HEK293T (cell line): ENCODE measurements around the gene B4GALT5.
"Not testable (repeated sequence)": the region's sequence is repeated elsewhere in the genome, so short reads cannot be mapped to it uniquely, and the experiment has no call there.

ENCODE experiments used
- CTCF ChIA-PET: fragments of 350-600 bp; formaldehyde crosslinking; extraction: SDS; loops from one replicate; lab custom pipeline; 2021; ENCODE audit warnings: antibody characterized with exemption, inconsistent platforms; lab: Yijun Ruan, JAX
- POLR2A ChIA-PET: fragments of 350-600 bp; formaldehyde crosslinking; extraction: SDS; loops from one replicate; lab custom pipeline; 2020; ENCODE audit warnings: antibody characterized with exemption, inconsistent platforms; lab: Yijun Ruan, JAX
- DNase-seq: peaks from one replicate; pipeline ENCODE4 v3.0.0; 2012; ENCODE audit warnings: mixed read lengths; ENCODE audit errors: extremely low spot score
- BHLHE40 ChIP-seq: fragments of 450-650 bp; IDR thresholded peaks from 2 replicates; pipeline ENCODE4 v1.6.1; 2016; ENCODE audit warnings: mild to moderate bottlenecking, moderate library complexity, borderline replicate concordance
- CTBP1 ChIP-seq: fragments of 450-650 bp; IDR thresholded peaks from 2 replicates; pipeline ENCODE4 v1.6.1; 2016; ENCODE audit warnings: borderline replicate concordance
- ELF4 ChIP-seq: fragments of 450-650 bp; IDR thresholded peaks from 2 replicates; pipeline ENCODE4 v1.6.1; 2017; ENCODE audit warnings: antibody characterized with exemption
- FOXA1 ChIP-seq: fragments of 450-650 bp; IDR thresholded peaks from 2 replicates; pipeline ENCODE4 v1.6.1; 2016; ENCODE audit warnings: mild to moderate bottlenecking
- FOXK2 ChIP-seq: fragments of 450-650 bp; IDR thresholded peaks from 2 replicates; pipeline ENCODE4 v1.6.1; 2016; ENCODE audit warnings: mild to moderate bottlenecking
- FOXM1 ChIP-seq: fragments of 450-650 bp; IDR thresholded peaks from 2 replicates; pipeline ENCODE4 v1.6.1; 2017; ENCODE audit warnings: mild to moderate bottlenecking, borderline replicate concordance
- HDGF ChIP-seq: fragments of 450-650 bp; IDR thresholded peaks from 2 replicates; pipeline ENCODE4 v1.6.1; 2017; ENCODE audit warnings: antibody characterized with exemption, borderline replicate concordance
- L3MBTL2 ChIP-seq: fragments of 450-650 bp; conservative IDR thresholded peaks from 2 replicates; pipeline ENCODE4 v1.6.1; 2016; ENCODE audit warnings: mild to moderate bottlenecking
- LEF1 ChIP-seq: fragments of 450-650 bp; IDR thresholded peaks from 2 replicates; pipeline ENCODE4 v1.6.1; 2017; ENCODE audit warnings: mild to moderate bottlenecking, borderline replicate concordance
- NFRKB ChIP-seq: fragments of 450-650 bp; IDR thresholded peaks from 2 replicates; pipeline ENCODE4 v1.6.1; 2016; ENCODE audit warnings: mild to moderate bottlenecking, moderate library complexity
- SP1 ChIP-seq: fragments of 450-650 bp; IDR thresholded peaks from 2 replicates; pipeline ENCODE4 v1.6.1; 2017
- SUZ12 ChIP-seq: fragments of 450-650 bp; IDR thresholded peaks from 2 replicates; pipeline ENCODE4 v1.6.1; 2016; ENCODE audit warnings: mild to moderate bottlenecking
- TARDBP ChIP-seq: fragments of 450-650 bp; IDR thresholded peaks from 2 replicates; pipeline ENCODE4 v1.6.1; 2016
- TF ChIP-seq, protein P1 (sequence below): fragments of 450-650 bp; IDR thresholded peaks from 2 replicates; pipeline ENCODE4 v1.6.1; 2016

B4GALT5 gene

DNA sequence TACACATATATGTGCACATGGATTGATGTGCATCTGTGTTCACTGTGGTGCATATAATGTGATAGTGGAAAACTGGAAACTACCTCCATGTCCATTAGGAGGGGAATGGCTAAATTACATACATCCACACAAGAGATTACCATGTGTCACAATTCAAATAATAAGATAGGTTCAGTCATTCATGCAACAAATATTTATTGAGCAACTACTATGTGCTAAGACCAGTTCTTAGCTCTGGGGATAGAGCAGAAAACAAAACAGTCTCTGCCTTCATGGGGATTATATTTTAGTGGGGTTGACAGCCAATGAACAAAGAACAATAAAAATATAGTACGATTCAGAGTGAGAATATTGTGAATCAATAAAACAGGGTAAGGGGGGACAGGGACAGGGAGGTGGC lies 84.1 kb downstream of the B4GALT5 start:
- ChIA-PET CTCF (interaction anchor here (0.7 kb wide), 1 partner anchor 14 kb away, joined by 3 read pairs; no protein-coding TSS in a partner anchor), POLR2A (no interaction called here)
- DNase-seq, result no peak
- TF ChIP-seq NFRKB, result no peak
- TF ChIP-seq, protein P1, sequence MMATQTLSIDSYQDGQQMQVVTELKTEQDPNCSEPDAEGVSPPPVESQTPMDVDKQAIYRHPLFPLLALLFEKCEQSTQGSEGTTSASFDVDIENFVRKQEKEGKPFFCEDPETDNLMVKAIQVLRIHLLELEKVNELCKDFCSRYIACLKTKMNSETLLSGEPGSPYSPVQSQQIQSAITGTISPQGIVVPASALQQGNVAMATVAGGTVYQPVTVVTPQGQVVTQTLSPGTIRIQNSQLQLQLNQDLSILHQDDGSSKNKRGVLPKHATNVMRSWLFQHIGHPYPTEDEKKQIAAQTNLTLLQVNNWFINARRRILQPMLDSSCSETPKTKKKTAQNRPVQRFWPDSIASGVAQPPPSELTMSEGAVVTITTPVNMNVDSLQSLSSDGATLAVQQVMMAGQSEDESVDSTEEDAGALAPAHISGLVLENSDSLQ, result no peak

DNA sequence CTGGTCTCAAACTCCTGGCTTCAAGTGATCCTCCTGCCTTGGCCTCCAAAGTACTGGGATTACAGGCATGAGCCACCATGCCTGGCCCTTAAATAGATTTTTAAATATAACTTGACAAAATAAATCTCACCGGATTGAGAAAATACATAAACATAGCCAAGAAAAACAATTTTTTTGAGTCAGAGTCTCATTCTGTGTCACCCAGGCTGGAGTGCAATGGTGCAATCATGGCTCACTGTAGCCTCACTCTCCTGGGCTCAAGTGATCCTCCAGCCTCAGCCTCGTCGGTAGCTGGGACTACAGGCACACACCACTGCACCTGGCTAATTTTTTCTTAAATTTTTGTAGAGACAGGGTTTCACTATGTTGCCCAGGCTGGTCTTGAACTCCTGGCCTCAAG lies 85.4 kb downstream of the B4GALT5 start:
- DNase-seq, POLR2A ChIA-PET, CTCF ChIA-PET: not testable (repeated sequence)

DNA sequence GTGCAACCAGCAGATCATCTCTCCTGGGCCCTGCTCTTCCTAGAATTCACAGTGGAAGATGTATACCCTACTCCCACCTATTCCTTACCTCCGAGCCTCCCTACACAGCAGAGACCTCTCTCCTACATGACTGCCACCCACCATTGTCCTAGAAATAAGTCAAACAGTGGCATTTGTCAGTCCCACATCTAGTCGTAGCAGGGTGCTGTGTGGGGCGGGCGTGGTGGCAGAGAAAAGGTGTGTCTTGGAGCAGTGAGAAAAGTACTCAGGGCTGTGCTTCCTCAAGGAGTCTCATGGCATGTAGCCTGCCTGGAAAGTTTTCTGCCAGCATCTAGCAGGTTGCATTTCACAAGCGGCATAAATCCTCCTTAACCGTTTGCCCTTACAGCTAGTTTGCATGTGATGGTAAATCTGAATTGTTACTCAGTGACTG lies 86.3 kb downstream of the B4GALT5 start:
- ChIA-PET POLR2A (no interaction called here), CTCF (interaction anchor here (0.7 kb wide), 1 partner anchor 48 kb away, joined by 4 read pairs; no protein-coding TSS in a partner anchor)
- TF ChIP-seq SUZ12 (no peak), CTBP1 (no peak), L3MBTL2 (no peak), SP1 (no peak), TARDBP (no peak), FOXM1 (no peak), FOXA1 (no peak), LEF1 (no peak)
- TF ChIP-seq, protein P1, result no peak
- DNase-seq, result no peak

DNA sequence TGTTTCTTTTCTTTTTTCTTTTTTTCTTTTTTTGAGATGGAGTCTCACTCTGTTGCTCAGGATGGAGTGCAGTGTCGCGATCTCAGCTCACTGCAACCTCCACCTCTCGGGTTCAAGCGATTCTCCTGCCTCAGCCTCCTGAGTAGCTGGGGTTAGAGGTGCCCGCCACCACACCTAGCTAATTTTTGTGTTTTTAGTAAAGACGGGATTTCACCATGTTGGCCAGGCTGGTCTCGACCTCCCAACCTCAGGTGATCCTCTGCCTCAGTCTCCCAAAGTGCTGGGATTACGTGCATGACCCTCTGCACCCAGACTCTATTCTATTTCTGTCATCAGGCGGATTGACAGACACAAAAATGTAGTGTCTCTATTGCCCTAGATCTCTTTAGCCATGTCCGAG lies 88.7 kb downstream of the B4GALT5 start:
- CTCF ChIA-PET, result interaction anchor here (1.4 kb wide), 1 partner anchor 17 kb away, joined by 4 read pairs; no protein-coding TSS in a partner anchor
- POLR2A ChIA-PET, DNase-seq: not testable (repeated sequence)

DNA sequence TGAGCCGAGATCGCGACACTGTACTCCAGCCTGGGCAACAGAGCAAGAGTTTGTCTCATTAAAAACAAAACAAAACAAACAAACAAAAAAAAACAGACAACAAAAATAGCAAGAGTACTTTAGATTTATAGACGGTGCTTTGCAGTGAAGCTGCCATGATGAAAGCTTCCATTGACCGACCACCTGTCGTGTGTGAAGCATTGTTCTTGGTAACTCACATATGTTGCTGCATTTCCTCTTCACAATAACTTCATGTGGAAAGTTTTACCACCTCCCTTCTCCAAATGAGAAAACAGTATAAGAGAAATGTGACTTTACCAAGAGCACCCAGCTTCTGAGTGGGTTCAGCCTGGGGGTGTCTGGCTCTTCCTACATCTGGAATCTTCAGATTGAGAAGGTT lies 89.4 kb downstream of the B4GALT5 start:
- TF ChIP-seq FOXM1 (no peak), ELF4 (no peak), L3MBTL2 (no peak), NFRKB (no peak), BHLHE40 (no peak), FOXA1 (no peak), SP1 (no peak), TARDBP (no peak), HDGF (no peak), SUZ12 (no peak), FOXK2 (no peak), CTBP1 (no peak)
- TF ChIP-seq, protein P1, result no peak
- DNase-seq, result no peak
- CTCF ChIA-PET, result no interaction called here
- POLR2A ChIA-PET, result no interaction called here

DNA sequence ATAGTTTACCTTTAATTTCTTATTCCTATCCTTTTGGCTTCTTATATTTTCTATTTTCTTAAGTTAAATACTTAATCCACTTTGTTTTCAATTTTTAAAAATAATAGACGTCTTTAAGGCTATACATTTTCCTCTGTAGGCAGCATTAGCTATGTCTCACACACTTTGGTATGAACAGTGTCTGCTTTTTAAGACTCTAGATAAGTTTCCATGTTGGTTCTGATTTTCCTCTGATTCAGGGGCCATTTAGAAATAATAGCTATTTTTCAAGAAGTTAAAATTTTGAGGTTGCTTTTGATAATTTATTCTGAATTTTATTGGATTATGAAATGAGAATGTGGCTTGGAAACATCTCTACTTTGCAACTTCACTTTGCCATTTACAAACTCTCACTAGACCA lies 91.4 kb downstream of the B4GALT5 start:
- TF ChIP-seq FOXA1 (no peak), TARDBP (no peak), SP1 (no peak)
- ChIA-PET POLR2A (no interaction called here), CTCF (no interaction called here)
- no peak for DNase-seq

DNA sequence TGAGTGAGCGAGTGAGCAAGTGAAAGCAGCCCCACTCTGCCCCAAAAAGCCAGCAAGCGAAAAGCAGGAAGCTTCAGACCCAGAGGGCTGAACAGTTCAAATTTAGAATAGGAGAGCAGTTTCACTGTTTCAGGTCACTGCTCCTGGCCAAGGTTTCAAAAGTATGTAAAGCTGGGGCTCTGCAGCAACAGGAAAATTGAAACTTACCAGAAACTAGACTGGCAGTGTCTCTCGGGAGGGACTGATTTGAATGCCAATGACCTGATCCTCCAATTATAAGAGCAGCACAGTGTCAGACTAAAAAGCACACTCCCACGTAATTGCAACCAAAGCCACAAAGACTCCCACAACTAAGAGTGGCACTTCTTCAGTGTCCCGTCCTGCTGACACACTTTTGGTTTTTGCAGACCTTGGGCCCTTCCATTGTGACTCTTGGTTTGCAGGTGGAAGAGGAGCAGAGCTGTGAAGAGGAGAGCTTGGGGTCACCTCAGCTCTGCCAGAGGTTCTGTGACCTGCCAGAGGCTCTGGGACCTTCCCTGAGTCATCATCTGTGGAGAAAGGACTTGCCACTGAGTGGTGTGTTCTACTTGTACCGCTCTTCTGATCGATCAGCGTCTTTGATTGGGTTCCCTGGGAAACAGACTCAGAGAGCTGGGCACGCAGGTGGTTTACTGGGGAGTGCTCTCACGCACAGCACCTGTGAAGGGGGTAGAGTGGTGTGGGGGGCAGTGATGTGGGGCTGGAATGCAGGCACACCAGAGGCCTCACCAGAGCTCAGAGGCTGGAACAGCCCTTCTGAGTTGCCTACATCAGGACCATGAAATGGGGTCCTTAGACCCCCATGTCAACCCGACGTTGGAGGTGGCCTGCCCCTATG lies 93.1 kb downstream of the B4GALT5 start:
- CTCF ChIA-PET, result no interaction called here
- POLR2A ChIA-PET, result no interaction called here
- TF ChIP-seq L3MBTL2 (no peak), ELF4 (no peak), HDGF (no peak)
- DNase-seq, result no peak
